ENCODE results near the gene LAMC3.

Gene LAMC3

GRCh38 chr9:130963337-130963908, 45.6 kb upstream of the LAMC3 start:
- H3K79me2 ChIP-seq (ENCODE audit: control insufficient read depth, insufficient read depth, low read length): no peaks in the 10 kb centered on the region
- no peak overlapping the region for H2BK5ac ChIP-seq (ENCODE audit: low read length)
- H3K56ac ChIP-seq (ENCODE audit: low read length): no peak overlapping the region
- no peak overlapping the region for H3K9ac ChIP-seq (ENCODE audit: low read length)
- no peak overlapping the region for H3K23ac ChIP-seq (ENCODE audit: low read length)
- no peak overlapping the region for H3K4me3 ChIP-seq (ENCODE audit: low read length)
- no peak overlapping the region for H2BK120ac ChIP-seq (ENCODE audit: low read depth, low read length)
- H3K79me1 ChIP-seq (ENCODE audit: low read length): no peaks in the 10 kb centered on the region
- H2BK15ac ChIP-seq (replicated peaks; ENCODE audit: low read depth): no peak overlapping the region
- H2AK5ac ChIP-seq (ENCODE audit: low read length): no peak overlapping the region
- H3K36me3 ChIP-seq (ENCODE audit: control insufficient read depth, insufficient read depth, low read length): no peaks in the 10 kb centered on the region
- no peak overlapping the region for H3K4me2 ChIP-seq (ENCODE audit: low read length)
- no peaks in the 10 kb centered on the region for H3K27me3 ChIP-seq (ENCODE audit: insufficient read depth, low read length, poor library complexity)
- no peak overlapping the region for H3K4ac ChIP-seq (ENCODE audit: low read depth, low read length)
- WGBS (ENCODE audit: extremely low coverage, insufficient coverage, low lambda C conversion rate): no CpG with 5 or more reads among the region's 15 CpGs
- H3K27ac ChIP-seq (ENCODE audit: low read depth, low read length): no peak overlapping the region
- peaks cover 5% of the 10 kb centered on the region for H3K4me1 ChIP-seq (ENCODE audit: control insufficient read depth, low read depth, low read length)
- DNase-seq: no peak
- H4K8ac ChIP-seq (ENCODE audit: low read depth, low read length): no peak overlapping the region
- no peak overlapping the region for H4K5ac ChIP-seq (ENCODE audit: low read length)
- no peak overlapping the region for H3K18ac ChIP-seq (ENCODE audit: low read length)

- Histone ChIP-seq H3K56ac (ENCODE audit: low read length) (no peak overlapping the region), H3K79me1 (ENCODE audit: low read length) (no peaks in the 10 kb centered on the region), H3K36me3 (ENCODE audit: control insufficient read depth, insufficient read depth, low read length) (no peaks in the 10 kb centered on the region), H3K4ac (ENCODE audit: low read depth, low read length) (no peak overlapping the region), H4K8ac (ENCODE audit: low read depth, low read length) (no peak overlapping the region), H3K9ac (ENCODE audit: low read length) (no peak overlapping the region), H3K18ac (ENCODE audit: low read length) (no peak overlapping the region), H3K4me1 (ENCODE audit: control insufficient read depth, low read depth, low read length) (peaks cover 5% of the 10 kb centered on the region), H3K4me3 (ENCODE audit: low read length) (no peak overlapping the region), H2BK120ac (ENCODE audit: low read depth, low read length) (no peak overlapping the region), H2BK15ac (replicated peaks; ENCODE audit: low read depth) (no peak overlapping the region), H3K79me2 (ENCODE audit: control insufficient read depth, insufficient read depth, low read length) (no peaks in the 10 kb centered on the region), H2AK5ac (ENCODE audit: low read length) (no peak overlapping the region), H3K4me2 (ENCODE audit: low read length) (no peak overlapping the region), H3K23ac (ENCODE audit: low read length) (no peak overlapping the region), H4K5ac (ENCODE audit: low read length) (no peak overlapping the region), H3K27me3 (ENCODE audit: insufficient read depth, low read length, poor library complexity) (no peaks in the 10 kb centered on the region), H3K27ac (ENCODE audit: low read depth, low read length) (no peak overlapping the region), H2BK5ac (ENCODE audit: low read length) (no peak overlapping the region)
- no peak for DNase-seq
- WGBS (ENCODE audit: extremely low coverage, insufficient coverage, low lambda C conversion rate): no CpG with 5 or more reads among the region's 8 CpGs
Measured at GRCh38 chr9:130963916-130964315, 45.1 kb upstream of the LAMC3 start.

- WGBS (ENCODE audit: extremely low coverage, insufficient coverage, low lambda C conversion rate): no CpG with 5 or more reads among the region's 7 CpGs
- no peak for DNase-seq
- no peak overlapping the region for H3K56ac ChIP-seq (ENCODE audit: low read length)
- peaks cover 5% of the 10 kb centered on the region for H3K4me1 ChIP-seq (ENCODE audit: control insufficient read depth, low read depth, low read length)
- no peaks in the 10 kb centered on the region for H3K36me3 ChIP-seq (ENCODE audit: control insufficient read depth, insufficient read depth, low read length)
- no peak overlapping the region for H3K23ac ChIP-seq (ENCODE audit: low read length)
- H2BK5ac ChIP-seq (ENCODE audit: low read length): no peak overlapping the region
- no peaks in the 10 kb centered on the region for H3K79me1 ChIP-seq (ENCODE audit: low read length)
- H4K5ac ChIP-seq (ENCODE audit: low read length): no peak overlapping the region
- no peak overlapping the region for H2BK15ac ChIP-seq (replicated peaks; ENCODE audit: low read depth)
- no peak overlapping the region for H3K4me2 ChIP-seq (ENCODE audit: low read length)
- no peaks in the 10 kb centered on the region for H3K79me2 ChIP-seq (ENCODE audit: control insufficient read depth, insufficient read depth, low read length)
- no peak overlapping the region for H3K9ac ChIP-seq (ENCODE audit: low read length)
- H3K4me3 ChIP-seq (ENCODE audit: low read length): no peak overlapping the region
- H3K27ac ChIP-seq (ENCODE audit: low read depth, low read length): no peak overlapping the region
- no peak overlapping the region for H3K4ac ChIP-seq (ENCODE audit: low read depth, low read length)
- no peak overlapping the region for H2BK120ac ChIP-seq (ENCODE audit: low read depth, low read length)
- no peaks in the 10 kb centered on the region for H3K27me3 ChIP-seq (ENCODE audit: insufficient read depth, low read length, poor library complexity)
- no peak overlapping the region for H4K8ac ChIP-seq (ENCODE audit: low read depth, low read length)
- H3K18ac ChIP-seq (ENCODE audit: low read length): no peak overlapping the region
- no peak overlapping the region for H2AK5ac ChIP-seq (ENCODE audit: low read length)
Measured at GRCh38 chr9:130965680-130966079, 43.3 kb upstream of the LAMC3 start.

GRCh38 chr9:130970052-130970451, 38.9 kb upstream of the LAMC3 start:
- Histone ChIP-seq H2BK5ac (ENCODE audit: low read length) (no peak overlapping the region), H3K9ac (ENCODE audit: low read length) (no peak overlapping the region), H3K4me1 (ENCODE audit: control insufficient read depth, low read depth, low read length) (no peaks in the 10 kb centered on the region), H3K23ac (ENCODE audit: low read length) (no peak overlapping the region), H3K4me3 (ENCODE audit: low read length) (no peak overlapping the region), H3K56ac (ENCODE audit: low read length) (no peak overlapping the region), H3K4ac (ENCODE audit: low read depth, low read length) (no peak overlapping the region), H3K27ac (ENCODE audit: low read depth, low read length) (no peak overlapping the region), H2BK120ac (ENCODE audit: low read depth, low read length) (no peak overlapping the region), H3K18ac (ENCODE audit: low read length) (no peak overlapping the region), H4K5ac (ENCODE audit: low read length) (no peak overlapping the region), H2BK15ac (replicated peaks; ENCODE audit: low read depth) (no peak overlapping the region), H3K36me3 (ENCODE audit: control insufficient read depth, insufficient read depth, low read length) (no peaks in the 10 kb centered on the region), H3K4me2 (ENCODE audit: low read length) (no peak overlapping the region), H3K79me2 (ENCODE audit: control insufficient read depth, insufficient read depth, low read length) (no peaks in the 10 kb centered on the region), H4K8ac (ENCODE audit: low read depth, low read length) (no peak overlapping the region), H2AK5ac (ENCODE audit: low read length) (no peak overlapping the region), H3K79me1 (ENCODE audit: low read length) (no peaks in the 10 kb centered on the region), H3K27me3 (ENCODE audit: insufficient read depth, low read length, poor library complexity) (no peaks in the 10 kb centered on the region)
- DNase-seq: no peak
- WGBS (ENCODE audit: extremely low coverage, insufficient coverage, low lambda C conversion rate): no CpG with 5 or more reads among the region's 12 CpGs

GRCh38 chr9:130970855-130971254, 38.1 kb upstream of the LAMC3 start:
- Histone ChIP-seq H3K79me1 (ENCODE audit: low read length) (no peaks in the 10 kb centered on the region), H3K4me1 (ENCODE audit: control insufficient read depth, low read depth, low read length) (no peaks in the 10 kb centered on the region), H2BK5ac (ENCODE audit: low read length) (no peak overlapping the region), H4K8ac (ENCODE audit: low read depth, low read length) (no peak overlapping the region), H4K5ac (ENCODE audit: low read length) (no peak overlapping the region), H2BK15ac (replicated peaks; ENCODE audit: low read depth) (no peak overlapping the region), H2AK5ac (ENCODE audit: low read length) (no peak overlapping the region), H3K4ac (ENCODE audit: low read depth, low read length) (no peak overlapping the region), H3K36me3 (ENCODE audit: control insufficient read depth, insufficient read depth, low read length) (no peaks in the 10 kb centered on the region), H3K27me3 (ENCODE audit: insufficient read depth, low read length, poor library complexity) (no peaks in the 10 kb centered on the region), H2BK120ac (ENCODE audit: low read depth, low read length) (no peak overlapping the region), H3K79me2 (ENCODE audit: control insufficient read depth, insufficient read depth, low read length) (no peaks in the 10 kb centered on the region), H3K9ac (ENCODE audit: low read length) (no peak overlapping the region), H3K23ac (ENCODE audit: low read length) (no peak overlapping the region), H3K4me2 (ENCODE audit: low read length) (no peak overlapping the region), H3K4me3 (ENCODE audit: low read length) (no peak overlapping the region), H3K27ac (ENCODE audit: low read depth, low read length) (no peak overlapping the region), H3K56ac (ENCODE audit: low read length) (no peak overlapping the region), H3K18ac (ENCODE audit: low read length) (no peak overlapping the region)
- no CpG with 5 or more reads among the region's 3 CpGs for WGBS (ENCODE audit: extremely low coverage, insufficient coverage, low lambda C conversion rate)
- DNase-seq: no peak

GRCh38 chr9:130971294-130971849, 37.6 kb upstream of the LAMC3 start:
- Histone ChIP-seq H3K4me1 (ENCODE audit: control insufficient read depth, low read depth, low read length) (no peaks in the 10 kb centered on the region), H3K79me2 (ENCODE audit: control insufficient read depth, insufficient read depth, low read length) (no peaks in the 10 kb centered on the region), H4K8ac (ENCODE audit: low read depth, low read length) (no peak overlapping the region), H2AK5ac (ENCODE audit: low read length) (peak overlapping the region; percentile 74), H3K36me3 (ENCODE audit: control insufficient read depth, insufficient read depth, low read length) (no peaks in the 10 kb centered on the region), H4K5ac (ENCODE audit: low read length) (no peak overlapping the region), H3K27ac (ENCODE audit: low read depth, low read length) (no peak overlapping the region), H3K56ac (ENCODE audit: low read length) (peak overlapping the region; percentile 49), H3K4ac (ENCODE audit: low read depth, low read length) (no peak overlapping the region), H3K18ac (ENCODE audit: low read length) (no peak overlapping the region), H2BK5ac (ENCODE audit: low read length) (no peak overlapping the region), H3K9ac (ENCODE audit: low read length) (no peak overlapping the region), H2BK15ac (replicated peaks; ENCODE audit: low read depth) (no peak overlapping the region), H3K4me2 (ENCODE audit: low read length) (no peak overlapping the region), H3K79me1 (ENCODE audit: low read length) (no peaks in the 10 kb centered on the region), H3K23ac (ENCODE audit: low read length) (no peak overlapping the region), H2BK120ac (ENCODE audit: low read depth, low read length) (no peak overlapping the region), H3K4me3 (ENCODE audit: low read length) (no peak overlapping the region), H3K27me3 (ENCODE audit: insufficient read depth, low read length, poor library complexity) (no peaks in the 10 kb centered on the region)
- WGBS (ENCODE audit: extremely low coverage, insufficient coverage, low lambda C conversion rate): no CpG with 5 or more reads among the region's 12 CpGs
- DNase-seq: no peak
